Heart left ventricle (tissue), 16 donors: ENCODE data around the gene CABLES1. TPM values are rescaled to one million over a fixed set of nuclear protein-coding genes. Genes with fewer than 3 reads are reported as not detected.

Experiments used
- ATAC-seq, 4 donors: fragments of 200-7000 bp; cut with Tn5 transposase; one replicate each; pipeline ENCODE4 v1.9.1; 2020 to 2022; ENCODE audit warnings: moderate library complexity in 4 of 4, mild to moderate bottlenecking in 3 of 4, moderate number of reproducible peaks in 1 of 4
- DNase-seq, 5 donors: peaks; one replicate each; pipeline ENCODE4 v3.0.0-alpha.2; 2020
- H3K27ac ChIP-seq, 12 donors: fragments of 200-600 bp; sonication (generic) in 4 of 12; one replicate each; pipeline versions ENCODE4 v1.5.0 to v1.8.0; 2016 to 2022; ENCODE audit warnings: mild to moderate bottlenecking in 2 of 12
- H3K27me3 ChIP-seq, 9 donors: fragments of 200-600 bp; sonication (generic) in 2 of 9; one replicate each; pipeline versions ENCODE4 v1.5.1 to v1.8.0; 2016 to 2022; ENCODE audit warnings: mild to moderate bottlenecking in 3 of 9
- H3K36me3 ChIP-seq, 9 donors: fragments of 200-600 bp; sonication (generic) in 2 of 9; one replicate each; pipeline versions ENCODE4 v1.5.0 to v1.8.0; 2018 to 2022; ENCODE audit warnings: mild to moderate bottlenecking in 2 of 9
- H3K4me1 ChIP-seq, 12 donors: fragments of 200-600 bp; sonication (generic) in 4 of 12; one replicate each; pipeline versions ENCODE4 v1.5.0 to v1.8.0; 2016 to 2022; ENCODE audit warnings: mild to moderate bottlenecking in 3 of 12
- H3K4me3 ChIP-seq, 12 donors: fragments of 200-600 bp; sonication (generic) in 4 of 12; one replicate each; pipeline versions ENCODE4 v1.5.0 to v1.8.0; 2017 to 2022; ENCODE audit warnings: mild to moderate bottlenecking in 9 of 12, moderate library complexity in 4 of 12
- H3K9me3 ChIP-seq, 12 donors: fragments of 200-600 bp; sonication (generic) in 4 of 12; one replicate each; pipeline versions ENCODE4 v1.5.0 to v1.8.0; 2016 to 2022; ENCODE audit warnings: mild to moderate bottlenecking in 1 of 12
- POLR2A ChIP-seq, 2 donors: fragments of 450-650 bp; IDR thresholded peaks; one replicate each; pipeline ENCODE4 v1.6.1; 2017; ENCODE audit warnings: antibody characterized with exemption in 2 of 2, mild to moderate bottlenecking in 2 of 2, moderate library complexity in 2 of 2
- WGBS, 4 donors: extraction: QIAGEN DNeasy Blood & Tissue Kit in 2 of 4; methylation state at CpG; one replicate each; pipeline versions ENCODE4 v1.1.5 to v1.1.7; 2013 to 2018; 5-methylcytosine and 5-hydroxymethylcytosine counted together
- intact Hi-C, 10 donors: fragments of 100-400 bp; cut with DNase I; formaldehyde crosslinking; loops; one replicate each; pipeline versions ENCODE4 v1.11.1 to v1.14.2; 2022
- polyA plus RNA-seq, 2 donors: library from polyadenylated mRNA; stranded (reverse); fragments of 200-250 nt; gene quantifications; one replicate each; pipeline ENCODE4 v1.2.3, GENCODE V29; 2013
- total RNA-seq, 9 donors: library from RNA; depleted of rRNA in 2 of 9; stranded (reverse); fragments of >200 nt in 2 of 9; fragmentation: NEBNext Ultra II Directional in 3 of 9; extraction: Animal tissue kit (Norgen Biotek cat#: 25700) in 3 of 9; gene quantifications; one replicate each; pipeline versions ENCODE4 v1.1.0 to v1.2.4, GENCODE V29; 2016 to 2023
- TF ChIP-seq, protein P1 (sequence below), 12 donors: fragments of 200-600 bp; sonication (generic) in 4 of 12; IDR thresholded peaks; one replicate each; pipeline versions ENCODE4 v1.5.0 to v1.8.0; 2018 to 2022; ENCODE audit warnings: antibody characterized with exemption in 12 of 12, mild to moderate bottlenecking in 5 of 12
- donor health status: ischemic (EF 13 %, LVEDD 7.1; RV severe dilation, severe dysfunction).
- donor health status: healthy with polysubstance abuse.
- donor health status: DM: no; HTN: yes; CAD: no.
- donor health status: DM: no; HTN: no; CAD: no.
- donor health status: ischemic (EF 25% LVEDD 6.9; RV normal size, moderate dysfunction).
- donor health status: ischemic (EF 25% LVEDD 5.7; RV mildly dilated, moderate dysfunction).
- donor health status: healthy.
- donor health status: DM: yes; HTN: yes; CAD: no.
- donor health status: ischemic (EF 35%, LVEDD 5.7; RV mildly dilated, moderate dysfunction).
- donor health status: nonischemic (EF 11% LVEDD 7.7; RV severe dilation, severe dysfunction).
- donor health status: DM: yes; HTN: yes; CAD: no.
- donor health status: PGD.
- donor health status: ischemic (EF 29% LVEDD 5.4; RV normal size, mild dysfunction).
- donor health status: nonischemic (EF 23%, LVEDD 6.1; RV moderate dilation, normal function).

CABLES1 gene
- total and polyA plus RNA-seq, 11 donors = 0.28 to 7.2 (median 2.1) TPM

GRCh38 chr18:23173912-23174311, 38.6 kb downstream of the CABLES1 start:
- no peak for ATAC-seq
- Histone ChIP-seq H3K4me1 (peaks cover 0 to 13% (median 0%) of the 10 kb centered on the region in 12 donors), H3K9me3 (no peaks in the 10 kb centered on the region), H3K4me3 (no peak overlapping the region), H3K36me3 (no peaks in the 10 kb centered on the region), H3K27me3 (no peaks in the 10 kb centered on the region), H3K27ac (no peak overlapping the region)
- TF ChIP-seq POLR2A (IDR thresholded peaks at IDR 0.05) = no peak
- TF ChIP-seq, protein P1, sequence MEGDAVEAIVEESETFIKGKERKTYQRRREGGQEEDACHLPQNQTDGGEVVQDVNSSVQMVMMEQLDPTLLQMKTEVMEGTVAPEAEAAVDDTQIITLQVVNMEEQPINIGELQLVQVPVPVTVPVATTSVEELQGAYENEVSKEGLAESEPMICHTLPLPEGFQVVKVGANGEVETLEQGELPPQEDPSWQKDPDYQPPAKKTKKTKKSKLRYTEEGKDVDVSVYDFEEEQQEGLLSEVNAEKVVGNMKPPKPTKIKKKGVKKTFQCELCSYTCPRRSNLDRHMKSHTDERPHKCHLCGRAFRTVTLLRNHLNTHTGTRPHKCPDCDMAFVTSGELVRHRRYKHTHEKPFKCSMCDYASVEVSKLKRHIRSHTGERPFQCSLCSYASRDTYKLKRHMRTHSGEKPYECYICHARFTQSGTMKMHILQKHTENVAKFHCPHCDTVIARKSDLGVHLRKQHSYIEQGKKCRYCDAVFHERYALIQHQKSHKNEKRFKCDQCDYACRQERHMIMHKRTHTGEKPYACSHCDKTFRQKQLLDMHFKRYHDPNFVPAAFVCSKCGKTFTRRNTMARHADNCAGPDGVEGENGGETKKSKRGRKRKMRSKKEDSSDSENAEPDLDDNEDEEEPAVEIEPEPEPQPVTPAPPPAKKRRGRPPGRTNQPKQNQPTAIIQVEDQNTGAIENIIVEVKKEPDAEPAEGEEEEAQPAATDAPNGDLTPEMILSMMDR (IDR thresholded peaks at IDR 0.05) = no peak
- no peak for DNase-seq
- 73 to 80% (median 77%) methylated on average over 7 of the region's 7 CpGs for WGBS, 4 donors
- intact Hi-C loops = no loop called here

GRCh38 chr18:23176701-23177432, 41.6 kb downstream of the CABLES1 start:
- DNase-seq (no peak), ATAC-seq (no peak)
- H3K4me1 ChIP-seq = peaks cover 0 to 22% (median 3%) of the 10 kb centered on the region in 12 donors
- H3K27ac ChIP-seq = no peak overlapping the region
- intact Hi-C loops = no loop called here
- H3K36me3 ChIP-seq = no peaks in the 10 kb centered on the region
- H3K27me3 ChIP-seq = no peaks in the 10 kb centered on the region
- TF ChIP-seq POLR2A (IDR thresholded peaks at IDR 0.05) = no peak
- TF ChIP-seq, protein P1 (IDR thresholded peaks at IDR 0.05) = no peak
- WGBS, 4 donors = 92 to 93% (median 92%) methylated on average over 11 to 17 of the region's 17 CpGs
- H3K4me3 ChIP-seq = no peak overlapping the region
- no peaks in the 10 kb centered on the region for H3K9me3 ChIP-seq

DNA sequence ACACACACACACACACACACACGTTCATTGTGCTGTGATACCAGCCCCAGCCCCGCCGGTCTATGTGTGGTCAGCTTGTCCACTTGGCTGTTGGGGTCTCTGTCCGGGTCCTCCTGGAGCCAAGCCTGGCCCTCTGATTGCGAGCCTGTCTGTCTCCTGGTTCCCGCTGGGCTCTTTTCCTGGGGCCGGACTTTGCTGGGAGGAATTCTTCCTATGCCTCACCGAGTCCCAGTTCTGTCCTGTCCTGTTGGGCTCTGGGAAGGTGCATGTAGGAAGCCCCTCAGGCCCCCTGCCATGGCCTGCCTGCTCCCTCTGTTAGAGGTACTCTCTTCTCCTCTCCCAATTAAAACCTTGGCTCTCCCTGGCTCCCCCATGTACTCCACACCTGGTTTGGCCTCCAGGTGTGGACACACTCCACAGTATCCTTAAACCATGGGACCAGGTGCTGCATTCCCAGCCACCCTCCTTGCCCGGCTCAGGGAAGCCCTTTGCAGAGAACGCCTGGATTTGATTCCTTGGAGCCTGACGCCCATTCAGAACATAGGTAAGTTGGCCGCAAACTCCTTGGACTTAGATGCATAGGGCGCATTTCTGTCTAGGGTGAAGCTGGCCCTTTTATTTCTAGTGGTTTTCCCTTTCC, 42.3 kb downstream of the CABLES1 start:
- H3K9me3 ChIP-seq = no peaks in the 10 kb centered on the region
- peak in 1 of 4 donors; percentile 10 for ATAC-seq

DNA sequence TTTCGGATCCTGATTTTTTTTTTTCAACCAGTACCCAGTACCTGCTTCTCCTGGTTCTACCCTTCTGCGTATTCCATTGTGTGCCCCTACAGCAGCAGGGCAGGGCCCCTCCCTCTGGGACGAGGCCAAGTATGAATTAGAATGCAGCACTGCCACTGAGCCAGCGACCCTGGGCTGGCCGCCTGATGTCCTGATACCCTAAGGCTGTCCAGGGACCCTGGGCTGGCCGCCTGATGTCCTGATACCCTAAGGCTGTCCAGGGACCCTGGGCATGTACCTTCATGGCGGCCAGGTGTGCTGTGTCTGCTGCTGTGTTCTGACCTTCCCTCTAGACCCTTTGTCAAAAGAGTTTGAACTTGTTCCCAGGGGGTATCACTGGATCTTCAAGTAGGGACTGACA, 42.9 kb downstream of the CABLES1 start:
- H3K4me1 ChIP-seq = peaks cover 0 to 20% (median 3%) of the 10 kb centered on the region in 12 donors
- no peak for DNase-seq
- H3K36me3 ChIP-seq = no peaks in the 10 kb centered on the region
- no peak overlapping the region for H3K4me3 ChIP-seq
- H3K27me3 ChIP-seq = no peaks in the 10 kb centered on the region
- intact Hi-C loops = no loop called here
- ATAC-seq = peak in 1 of 4 donors; percentile 29
- TF ChIP-seq, protein P1 (IDR thresholded peaks at IDR 0.05) = no peak
- TF ChIP-seq POLR2A (IDR thresholded peaks at IDR 0.05) = no peak
- no peaks in the 10 kb centered on the region for H3K9me3 ChIP-seq
- 83 to 90% (median 86%) methylated on average over 7 of the region's 7 CpGs for WGBS, 4 donors
- H3K27ac ChIP-seq = no peak overlapping the region

More for the DNA sequence above, 42.3 kb downstream of the CABLES1 start:
- DNase-seq = no peak
- Histone ChIP-seq H3K4me3 (no peak overlapping the region), H3K27me3 (no peaks in the 10 kb centered on the region), H3K4me1 (peaks cover 0 to 20% (median 3%) of the 10 kb centered on the region in 12 donors), H3K27ac (no peak overlapping the region), H3K36me3 (no peaks in the 10 kb centered on the region)
- intact Hi-C loops = no loop called here
- WGBS, 4 donors = 89 to 93% (median 91%) methylated on average over 9 to 13 of the region's 13 CpGs
- TF ChIP-seq, protein P1 (IDR thresholded peaks at IDR 0.05) = no peak
- no peak for TF ChIP-seq POLR2A (IDR thresholded peaks at IDR 0.05)
